ENCODE measurements around the gene TIMP3.

- TF ChIP-seq GATA3 (IDR thresholded peaks at IDR 0.05; ENCODE audit: low read depth, low read length) (no peak), GATA2 (IDR thresholded peaks at IDR 0.05; ENCODE audit: low read depth, low read length) (no peak)
These were observed 73.5 kb downstream of the TIMP3 start for GRCh38 chr22:32874976-32875375.

Data from SH-SY5Y (cell line).